Measurements from ENCODE around the gene VTN.
A peak's percentile ranks its signal among the peaks of the same experiment; 100 is the strongest.

The VTN gene

GRCh38 chr17:28370035-28370743 lies at the start of gene VTN:
VTN (minus strand) TSS chr17:28370307; CDS start chr17:28370203, 104 bp downstream.
- no peak for DNase-seq (ENCODE audit: low spot score)

GRCh38 chr17:28416703-28417311 lies 46.7 kb upstream of the VTN start:
- peak; percentile 80 for DNase-seq (ENCODE audit: low spot score)

- no peak for DNase-seq (ENCODE audit: low spot score)
Measured at GRCh38 chr17:28415886-28416285, 45.8 kb upstream of the VTN start.

- DNase-seq (ENCODE audit: low spot score): no peak
Measured at GRCh38 chr17:28413804-28414203, 43.7 kb upstream of the VTN start.

GRCh38 chr17:28412099-28412498 lies 42.0 kb upstream of the VTN start:
- no peak for DNase-seq (ENCODE audit: low spot score)

GRCh38 chr17:28407974-28408306 lies 37.8 kb upstream of the VTN start:
- DNase-seq (ENCODE audit: low spot score): no peak

GRCh38 chr17:28407130-28407973 lies 37.2 kb upstream of the VTN start:
- no peak for DNase-seq (ENCODE audit: low spot score)

- DNase-seq (ENCODE audit: low spot score): no peak
Measured at GRCh38 chr17:28406473-28406814, 36.3 kb upstream of the VTN start.

GRCh38 chr17:28405632-28406472 lies 35.7 kb upstream of the VTN start, which contains the start of gene SLC46A1:
SLC46A1 (minus strand) TSS chr17:28406212; CDS start chr17:28406114, 98 bp downstream.
- DNase-seq (ENCODE audit: low spot score): peak; percentile 54

GRCh38 chr17:28404812-28405570 lies 34.9 kb upstream of the VTN start:
- no peak for DNase-seq (ENCODE audit: low spot score)

- DNase-seq (ENCODE audit: low spot score): no peak
Measured at GRCh38 chr17:28404461-28404811, 34.3 kb upstream of the VTN start.

GRCh38 chr17:28404007-28404406 lies 33.9 kb upstream of the VTN start:
- no peak for DNase-seq (ENCODE audit: low spot score)

GRCh38 chr17:28402844-28403243 lies 32.7 kb upstream of the VTN start:
- DNase-seq (ENCODE audit: low spot score): no peak

GRCh38 chr17:28402224-28402630 lies 32.1 kb upstream of the VTN start:
- DNase-seq (ENCODE audit: low spot score): no peak

- no peak for DNase-seq (ENCODE audit: low spot score)
Measured at GRCh38 chr17:28399808-28400207, 29.7 kb upstream of the VTN start.

GRCh38 chr17:28398280-28398981 lies 28.3 kb upstream of the VTN start:
- DNase-seq (ENCODE audit: low spot score): no peak

GRCh38 chr17:28397687-28398279 lies 27.7 kb upstream of the VTN start:
- no peak for DNase-seq (ENCODE audit: low spot score)

- no peak for DNase-seq (ENCODE audit: low spot score)
Measured at GRCh38 chr17:28397275-28397674, 27.2 kb upstream of the VTN start.

- DNase-seq (ENCODE audit: low spot score): no peak
Measured at GRCh38 chr17:28396635-28397239, 26.6 kb upstream of the VTN start.

- DNase-seq (ENCODE audit: low spot score): no peak
Measured at GRCh38 chr17:28395968-28396367, 25.9 kb upstream of the VTN start.
